Tibial nerve (tissue), 3 donors: ENCODE data around the gene ABHD16B.
A peak's percentile ranks its signal among the peaks of the same experiment; 100 is the strongest.

ENCODE experiments used
- CTCF ChIP-seq, 5 experiments: fragments of 200-600 bp in 3 of 5; fragments of 450-650 bp in 2 of 5; sonication (generic) in 3 of 5; IDR thresholded peaks; one replicate each; pipeline ENCODE4 v1.5.1; 2016 to 2019; ENCODE audit warnings: antibody characterized with exemption in 5 of 5, mild to moderate bottlenecking in 3 of 5, moderate library complexity in 2 of 5
- POLR2A ChIP-seq, 2 donors: fragments of 450-650 bp; IDR thresholded peaks; one replicate each; pipeline ENCODE4 v1.6.1; 2017; ENCODE audit warnings: antibody characterized with exemption in 2 of 2, mild to moderate bottlenecking in 2 of 2, moderate library complexity in 2 of 2

GRCh38 chr20:63835021-63835858, 26.1 kb upstream of the ABHD16B start:
- peak in 1 of 2 donors; percentile 10 for TF ChIP-seq POLR2A (IDR thresholded peaks at IDR 0.05)
- TF ChIP-seq CTCF (IDR thresholded peaks at IDR 0.05), result peak in 1 of 5 experiments; percentile 13
